GM12873 (cell line): ENCODE results near the gene LCT.

Experiments
- TF ChIP-seq, protein P1 (sequence below): IDR thresholded peaks from 2 replicates; pipeline ENCODE4 v1.5.1; 2012; ENCODE audit warnings: low read depth, mild to moderate bottlenecking, moderate library complexity, low read length, control low read depth; ENCODE audit not compliant: insufficient read depth; ENCODE audit errors: missing control alignments

LCT gene

DNA sequence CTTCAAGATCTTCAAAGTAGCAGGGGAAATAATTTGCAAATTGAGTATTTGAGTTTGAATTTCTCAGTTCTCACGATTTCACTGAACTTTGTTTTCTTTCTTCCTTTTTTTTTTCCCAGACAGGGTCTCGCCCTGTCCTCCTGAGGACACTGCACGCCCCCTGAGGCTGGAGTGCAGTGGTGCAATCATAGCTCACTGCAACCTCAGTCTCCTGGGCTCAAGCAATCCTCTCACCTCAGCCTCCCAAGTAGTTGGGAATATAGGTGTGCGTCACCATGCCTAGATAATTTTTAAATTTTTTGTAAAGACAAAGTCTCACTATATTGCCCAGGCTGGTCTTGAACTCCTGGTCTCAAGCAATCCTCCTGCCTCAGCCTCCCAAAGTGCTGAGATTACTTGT lies 41.3 kb downstream of the LCT start:
- TF ChIP-seq, protein P1, sequence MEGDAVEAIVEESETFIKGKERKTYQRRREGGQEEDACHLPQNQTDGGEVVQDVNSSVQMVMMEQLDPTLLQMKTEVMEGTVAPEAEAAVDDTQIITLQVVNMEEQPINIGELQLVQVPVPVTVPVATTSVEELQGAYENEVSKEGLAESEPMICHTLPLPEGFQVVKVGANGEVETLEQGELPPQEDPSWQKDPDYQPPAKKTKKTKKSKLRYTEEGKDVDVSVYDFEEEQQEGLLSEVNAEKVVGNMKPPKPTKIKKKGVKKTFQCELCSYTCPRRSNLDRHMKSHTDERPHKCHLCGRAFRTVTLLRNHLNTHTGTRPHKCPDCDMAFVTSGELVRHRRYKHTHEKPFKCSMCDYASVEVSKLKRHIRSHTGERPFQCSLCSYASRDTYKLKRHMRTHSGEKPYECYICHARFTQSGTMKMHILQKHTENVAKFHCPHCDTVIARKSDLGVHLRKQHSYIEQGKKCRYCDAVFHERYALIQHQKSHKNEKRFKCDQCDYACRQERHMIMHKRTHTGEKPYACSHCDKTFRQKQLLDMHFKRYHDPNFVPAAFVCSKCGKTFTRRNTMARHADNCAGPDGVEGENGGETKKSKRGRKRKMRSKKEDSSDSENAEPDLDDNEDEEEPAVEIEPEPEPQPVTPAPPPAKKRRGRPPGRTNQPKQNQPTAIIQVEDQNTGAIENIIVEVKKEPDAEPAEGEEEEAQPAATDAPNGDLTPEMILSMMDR, result peak; percentile 16

DNA sequence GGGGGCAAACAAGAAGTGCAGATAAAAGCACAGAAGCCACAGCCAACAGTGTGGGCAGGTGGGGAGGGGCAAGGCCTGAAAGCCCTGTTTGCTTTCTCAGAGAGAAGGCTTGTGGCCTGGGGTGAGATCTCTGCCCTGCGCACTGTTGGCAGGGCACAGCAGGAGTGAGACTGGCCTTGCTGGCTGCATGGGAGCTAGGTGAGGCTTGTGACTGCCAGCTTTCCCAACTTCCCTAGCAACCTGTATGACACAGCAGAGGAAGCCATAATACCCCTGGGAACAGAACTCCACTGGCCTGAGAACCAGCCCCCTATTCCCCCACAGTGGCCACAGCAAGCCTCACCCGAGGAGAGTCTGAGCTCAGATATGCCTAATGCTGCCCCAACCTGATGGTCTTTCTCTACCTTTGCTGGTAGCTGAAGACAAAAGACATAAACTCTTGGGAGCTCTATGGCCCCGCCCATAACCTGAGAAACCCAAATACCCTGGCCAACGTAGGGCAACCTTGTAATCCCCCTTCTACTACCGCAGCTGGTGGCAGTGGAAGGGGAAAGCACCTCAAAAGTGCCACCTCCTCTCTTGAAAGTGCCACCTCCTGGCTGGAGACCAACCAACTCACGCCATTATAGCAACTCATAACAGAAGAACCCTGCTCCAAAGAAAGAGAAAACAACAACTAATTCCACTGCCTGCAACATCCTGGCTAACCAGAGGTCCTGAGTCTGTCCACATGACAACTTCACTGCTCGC lies 44.4 kb downstream of the LCT start:
- TF ChIP-seq, protein P1, result no peak

DNA sequence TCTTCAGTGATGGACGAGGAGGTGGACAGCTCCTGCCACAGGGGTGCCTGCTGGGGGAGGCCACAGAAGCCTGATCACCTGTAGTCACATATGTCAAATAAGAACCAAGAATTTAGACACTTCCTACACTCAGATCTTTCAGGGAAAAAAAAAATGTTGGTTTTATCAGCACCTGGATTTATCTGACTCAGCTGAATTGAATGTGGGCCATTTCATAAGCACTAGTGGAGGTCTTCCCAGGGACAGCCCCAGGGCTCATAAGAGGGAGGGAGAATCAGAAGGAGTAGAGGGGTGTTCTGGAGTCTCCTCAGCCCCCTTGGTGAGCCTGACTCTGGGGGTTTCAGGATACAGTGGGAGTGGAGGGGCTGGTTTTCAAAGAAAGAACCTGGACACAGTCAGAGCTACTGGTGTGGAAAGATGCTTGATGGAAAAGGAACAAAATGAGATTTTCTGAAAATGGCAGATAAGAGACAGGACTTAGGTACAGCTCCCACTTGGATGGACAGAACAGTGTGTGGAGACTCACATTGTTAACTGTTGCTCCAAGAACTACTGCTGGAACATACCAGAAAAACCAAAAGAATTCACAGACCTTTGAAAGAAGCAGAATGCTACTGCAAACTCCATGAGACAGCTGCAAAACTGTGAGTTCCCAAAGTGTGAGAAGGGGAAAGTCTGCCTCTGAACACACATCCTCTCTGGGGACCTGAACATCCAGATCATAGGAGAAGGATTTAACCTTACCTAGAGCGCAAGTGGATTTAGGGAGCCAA lies 45.4 kb downstream of the LCT start:
- TF ChIP-seq, protein P1, result no peak

DNA sequence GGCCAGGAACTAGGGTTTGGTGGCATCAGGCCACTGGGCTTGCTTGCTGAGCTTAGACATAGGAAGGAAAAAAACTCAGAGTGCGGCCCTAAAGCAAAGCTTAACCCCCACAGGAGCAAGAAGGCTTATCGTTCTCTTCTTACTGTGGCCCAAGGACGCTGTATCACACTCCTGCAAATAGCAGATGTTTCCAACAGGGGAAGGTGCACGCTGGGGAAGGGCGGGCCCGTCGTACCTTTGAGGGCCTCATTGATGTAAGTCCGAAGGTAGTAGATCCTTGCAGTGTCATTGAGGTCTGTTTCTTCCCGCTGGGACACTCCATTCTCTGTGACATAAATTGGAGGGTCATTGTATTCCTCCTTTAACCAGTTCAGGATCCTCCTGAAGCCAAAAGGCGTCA lies 46.6 kb downstream of the LCT start:
- TF ChIP-seq, protein P1, result no peak

DNA sequence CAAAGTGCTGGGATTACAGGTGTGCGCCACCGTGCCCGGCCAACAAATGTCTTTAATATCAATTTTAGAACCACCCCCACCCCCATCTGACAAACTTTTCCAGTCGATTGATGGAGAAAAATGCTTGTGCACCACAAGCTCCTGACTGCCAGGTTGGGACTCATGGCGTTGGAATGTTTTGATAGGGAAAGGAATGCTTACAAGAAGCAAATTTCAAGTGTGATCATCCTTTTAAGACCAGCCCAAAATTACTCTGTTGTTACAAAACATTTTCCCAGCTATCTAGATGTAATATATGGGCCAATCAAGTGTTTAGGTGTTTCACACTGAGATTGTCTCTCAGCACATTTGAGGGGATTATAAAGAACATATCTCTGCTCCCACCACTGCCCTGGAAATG lies 50.2 kb downstream of the LCT start:
- TF ChIP-seq, protein P1, result no peak

DNA sequence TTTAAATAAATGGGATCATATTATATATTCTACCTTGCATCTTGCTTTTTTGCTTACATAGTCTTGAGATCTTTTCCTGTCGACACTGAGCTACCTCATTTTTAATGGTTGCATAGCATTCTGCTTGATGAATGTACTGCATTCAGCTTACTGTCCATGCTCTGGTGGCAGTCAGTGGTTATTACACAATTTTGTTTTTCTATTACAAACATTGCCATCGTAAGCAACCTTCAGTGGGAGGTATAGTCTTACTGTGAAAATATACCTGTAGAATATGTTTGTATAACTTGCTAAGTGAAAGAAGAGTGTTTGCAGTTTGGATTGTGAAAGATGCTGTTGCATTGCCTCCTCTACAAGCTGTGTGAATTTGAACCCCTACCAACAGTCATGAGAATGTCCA lies 52.0 kb downstream of the LCT start:
- TF ChIP-seq, protein P1, result peak; percentile 40

DNA sequence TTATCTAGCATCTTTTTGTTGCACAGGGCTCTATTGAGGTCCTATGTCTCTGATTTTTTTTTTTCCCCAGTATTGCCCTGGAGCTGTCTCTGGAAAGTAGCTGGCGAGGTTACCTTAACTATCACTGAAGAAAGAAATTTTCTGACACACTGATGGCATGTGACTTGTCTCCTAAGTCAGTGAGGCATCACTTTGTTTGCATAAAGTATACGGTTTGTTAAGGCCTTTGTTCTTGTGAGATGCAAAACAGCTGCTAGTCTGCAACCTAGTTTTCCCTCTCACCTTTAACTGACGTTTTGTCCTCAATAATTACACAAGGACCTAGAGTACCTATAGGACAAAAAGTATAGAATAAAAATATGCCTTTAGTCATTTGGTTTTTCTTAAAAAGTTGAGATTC lies 53.5 kb downstream of the LCT start:
- TF ChIP-seq, protein P1, result no peak
